GM21528 (cell line): ENCODE data around the gene HECTD1.

Experiments used
- ATAC-seq: cut with Tn5 transposase; IDR thresholded peaks from one replicate; pipeline ENCODE4 v1.9.1; 2021; ENCODE audit warnings: mild to moderate bottlenecking, moderate library complexity; ENCODE audit not compliant: unreplicated experiment, low FRiP score

HECTD1 gene

DNA sequence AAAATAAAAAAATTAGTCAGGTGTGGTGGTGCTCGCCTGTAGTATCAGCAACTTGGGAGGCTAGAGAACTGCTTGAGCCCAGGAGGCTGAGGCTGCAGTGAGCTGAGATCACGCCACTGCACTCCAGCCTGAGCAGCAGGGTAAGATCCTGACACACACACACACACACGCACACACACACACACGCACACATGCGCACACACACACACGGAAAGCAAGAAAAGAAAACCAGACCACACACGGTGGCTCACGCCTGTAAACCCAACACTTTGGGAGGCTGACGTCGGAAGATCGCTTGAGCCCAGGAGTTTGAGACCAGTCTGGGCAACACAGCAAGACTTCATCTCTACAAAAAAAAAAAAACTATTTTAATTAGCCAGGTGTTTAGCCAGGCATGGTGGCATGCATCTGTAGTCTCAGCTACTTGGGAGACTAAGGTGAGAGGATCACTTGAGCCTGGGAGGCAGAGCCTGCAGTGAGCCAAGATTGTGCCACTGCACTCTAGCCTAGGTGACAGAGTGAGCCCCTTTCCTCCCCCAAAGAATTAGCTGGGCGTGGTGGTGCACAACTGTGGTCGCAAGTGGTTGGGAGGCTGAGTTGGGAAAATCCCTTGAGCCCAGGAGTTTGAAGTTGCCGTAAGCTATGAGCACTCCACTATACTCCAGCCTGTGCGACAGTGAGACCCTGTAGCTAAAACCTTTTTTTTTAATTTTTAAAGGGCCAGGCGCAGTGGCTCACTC is 44.5 kb downstream of the HECTD1 start:
- no peak for ATAC-seq

DNA sequence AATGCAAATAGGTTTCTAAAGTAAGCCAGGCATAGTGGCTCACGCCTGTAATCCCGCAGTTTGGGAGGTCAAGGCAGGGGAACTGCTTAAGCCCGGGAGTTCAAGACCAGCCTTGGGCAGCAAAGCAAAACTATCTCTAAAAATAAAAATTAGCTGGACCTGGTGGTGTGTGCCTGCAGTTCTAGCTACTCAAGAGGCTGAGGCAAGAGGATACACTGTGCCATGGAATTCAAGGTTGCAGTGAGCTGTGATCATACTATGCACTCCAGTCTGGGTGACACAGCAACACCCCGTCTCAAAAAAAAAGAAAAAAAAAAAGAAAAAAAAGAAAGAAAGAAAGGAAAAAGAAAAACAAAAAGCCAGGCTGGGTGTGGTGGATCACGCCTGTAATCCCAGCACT is 46.3 kb downstream of the HECTD1 start:
- ATAC-seq: no peak

DNA sequence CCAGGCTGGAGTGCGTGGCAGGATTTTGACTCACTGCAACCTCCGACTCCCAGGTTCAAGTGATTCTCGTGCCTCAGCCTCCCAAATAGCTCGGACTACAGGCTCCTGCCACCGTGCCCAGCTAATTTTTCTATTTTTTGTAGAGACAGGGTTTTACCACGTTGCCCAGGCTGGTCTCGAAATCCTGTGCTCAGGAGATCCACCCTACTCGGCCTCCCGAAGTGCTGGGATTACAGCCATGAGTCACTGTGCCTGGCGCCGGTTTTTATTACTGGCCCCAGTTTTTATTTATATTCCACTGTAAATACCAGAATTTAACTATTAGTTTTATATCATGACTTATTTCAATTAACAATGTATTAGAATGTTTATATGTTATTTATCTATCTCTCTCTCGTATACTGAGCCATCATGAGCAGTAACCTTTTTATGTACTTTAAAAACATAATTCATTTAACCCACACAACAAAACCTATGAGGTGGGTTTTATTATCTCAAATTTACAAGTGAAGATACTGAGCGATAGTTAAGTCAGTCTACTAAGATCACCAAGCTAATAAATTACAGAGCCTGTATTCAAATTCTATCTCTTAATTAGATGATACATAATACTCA is 47.8 kb downstream of the HECTD1 start:
- no peak for ATAC-seq

DNA sequence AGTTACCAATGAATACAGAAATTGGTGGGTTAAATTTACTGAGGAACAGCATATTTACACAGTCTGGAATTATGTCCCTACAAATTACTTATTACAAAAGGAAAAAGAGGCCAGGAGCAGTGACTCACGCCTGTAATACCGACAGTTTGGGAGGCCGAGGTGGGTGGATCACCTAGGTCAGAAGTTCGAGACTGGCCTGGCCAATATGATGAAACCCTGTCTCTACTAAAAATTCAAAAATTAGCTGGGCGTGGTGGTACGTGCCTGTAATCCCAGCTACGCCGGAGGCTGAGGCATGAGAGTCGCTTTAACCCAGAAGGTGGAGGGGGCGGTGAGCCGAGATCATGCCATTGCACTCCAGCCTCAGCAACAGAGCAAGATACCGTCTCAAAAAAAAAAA is 52.6 kb downstream of the HECTD1 start:
- no peak for ATAC-seq

DNA sequence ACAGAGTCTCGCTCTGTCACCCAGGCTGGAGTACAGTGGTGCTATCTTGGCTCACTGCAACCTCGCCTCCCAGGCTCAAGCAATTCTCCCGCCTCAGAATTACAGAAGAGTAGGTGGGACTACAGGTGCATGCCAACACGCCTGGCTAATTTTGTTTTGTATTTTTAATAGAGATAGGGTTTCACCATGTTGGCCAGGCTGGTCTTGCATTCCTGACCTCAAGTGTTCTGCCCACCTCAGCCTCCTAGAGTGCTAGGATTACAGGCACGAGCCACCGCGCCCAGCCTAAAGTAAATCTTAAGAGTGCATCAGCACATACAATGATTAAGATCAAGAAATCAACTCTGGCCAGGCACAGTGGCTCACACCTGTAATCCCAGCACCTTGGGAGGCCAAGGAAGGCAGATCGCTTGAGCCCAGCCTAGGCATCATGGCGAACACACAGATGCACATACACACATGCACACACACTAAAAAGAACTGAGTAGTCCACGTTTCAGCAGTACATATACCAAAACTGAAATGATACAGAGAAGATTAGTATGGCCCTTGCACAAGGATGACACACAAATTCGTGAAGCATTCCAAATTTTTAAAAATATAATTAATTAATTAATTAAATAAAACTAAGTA is 65.0 kb downstream of the HECTD1 start:
- ATAC-seq: no peak

DNA sequence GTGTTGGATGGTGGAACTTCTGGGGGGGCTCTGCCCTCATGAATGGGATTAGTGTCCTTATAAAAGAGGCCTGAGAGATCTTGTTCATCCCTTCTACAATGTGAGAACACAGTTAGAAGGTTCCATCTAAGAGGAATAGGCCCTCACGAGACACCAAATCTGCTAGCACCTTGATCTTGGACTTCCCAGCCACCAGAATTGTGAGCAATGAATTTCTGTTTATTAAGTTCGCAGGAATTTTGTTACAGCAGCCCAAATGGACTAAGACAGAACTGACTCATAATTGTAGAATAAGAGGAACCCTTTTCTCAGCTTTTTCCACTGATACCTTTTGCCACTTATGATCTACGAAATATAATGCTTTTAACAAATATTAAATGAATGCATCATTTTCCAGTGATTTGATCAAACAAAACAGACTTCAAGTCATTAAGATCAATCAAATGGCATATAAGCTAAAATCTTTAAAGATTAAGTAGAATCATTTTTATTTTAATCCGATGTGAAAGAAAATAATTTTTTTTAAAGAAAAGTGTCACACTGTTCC is 68.2 kb downstream of the HECTD1 start:
- no peak for ATAC-seq

DNA sequence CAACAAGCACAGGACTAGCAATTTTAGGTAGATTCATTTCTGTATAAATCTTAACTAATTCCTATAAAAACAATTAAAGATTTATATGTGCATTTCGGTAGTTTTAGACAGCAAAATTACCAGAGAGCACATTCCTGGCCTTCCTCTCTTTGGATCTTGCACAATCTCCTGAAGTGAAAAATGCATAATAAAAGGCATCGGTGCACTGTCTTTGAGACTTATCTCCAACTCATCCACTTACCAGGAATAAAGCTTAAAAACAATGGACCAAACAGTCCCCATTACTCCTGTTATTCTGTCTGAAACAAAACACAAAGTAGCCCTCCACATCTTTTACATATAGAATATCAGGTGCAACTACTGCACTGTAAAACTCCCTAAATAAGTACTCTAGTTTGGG is 69.3 kb downstream of the HECTD1 start:
- no peak for ATAC-seq

DNA sequence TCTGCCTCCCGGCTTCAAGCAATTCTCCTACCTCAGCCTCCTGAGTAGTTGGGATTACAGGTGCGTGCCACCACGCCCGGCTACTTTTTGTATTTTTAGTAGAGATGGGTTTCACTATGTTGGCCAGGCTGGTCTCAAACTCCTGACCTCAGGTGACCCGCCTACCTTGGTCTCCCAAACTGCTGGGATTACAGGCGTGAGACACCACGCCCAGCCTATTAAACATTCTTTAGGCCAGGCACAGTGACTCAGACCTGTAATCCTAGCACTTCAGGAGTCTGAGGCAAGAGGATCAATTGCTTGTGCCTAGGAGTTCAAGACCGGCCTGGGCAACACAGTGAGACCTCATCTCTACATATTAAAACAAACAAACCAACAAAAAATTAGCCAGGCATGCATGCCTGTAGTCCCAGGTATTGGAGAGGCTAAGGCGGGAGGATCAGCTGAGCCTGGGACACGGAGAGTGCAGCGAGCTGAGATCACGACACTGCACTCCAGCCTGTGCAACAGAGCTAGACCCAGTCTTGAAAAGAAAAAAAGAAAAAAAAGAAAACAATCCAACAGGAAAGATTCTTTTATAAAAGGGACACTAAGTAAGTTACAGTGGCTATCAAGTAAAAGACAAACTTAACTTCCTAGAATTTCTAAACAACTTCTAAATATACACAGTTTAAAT is 70.2 kb downstream of the HECTD1 start:
- no peak for ATAC-seq

DNA sequence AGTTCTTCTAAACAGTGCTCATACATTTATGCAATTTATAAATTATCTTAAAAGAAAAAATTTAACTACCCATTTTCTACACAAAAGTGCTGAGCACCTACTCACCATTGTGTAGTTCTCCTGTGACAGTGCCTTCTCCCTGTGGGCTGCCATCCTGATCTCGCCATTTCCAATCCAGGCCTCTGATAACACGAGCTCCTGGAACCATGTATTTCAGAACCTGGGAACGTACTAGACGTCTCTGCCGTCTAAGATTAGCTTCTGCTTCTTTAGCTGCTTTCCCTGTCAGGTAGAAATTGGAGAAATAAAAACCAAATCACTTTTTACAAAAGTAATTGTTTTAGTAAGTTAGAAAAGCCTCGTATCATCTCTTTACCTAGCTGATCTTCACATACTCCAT is 74.5 kb downstream of the HECTD1 start:
- ATAC-seq: no peak

DNA sequence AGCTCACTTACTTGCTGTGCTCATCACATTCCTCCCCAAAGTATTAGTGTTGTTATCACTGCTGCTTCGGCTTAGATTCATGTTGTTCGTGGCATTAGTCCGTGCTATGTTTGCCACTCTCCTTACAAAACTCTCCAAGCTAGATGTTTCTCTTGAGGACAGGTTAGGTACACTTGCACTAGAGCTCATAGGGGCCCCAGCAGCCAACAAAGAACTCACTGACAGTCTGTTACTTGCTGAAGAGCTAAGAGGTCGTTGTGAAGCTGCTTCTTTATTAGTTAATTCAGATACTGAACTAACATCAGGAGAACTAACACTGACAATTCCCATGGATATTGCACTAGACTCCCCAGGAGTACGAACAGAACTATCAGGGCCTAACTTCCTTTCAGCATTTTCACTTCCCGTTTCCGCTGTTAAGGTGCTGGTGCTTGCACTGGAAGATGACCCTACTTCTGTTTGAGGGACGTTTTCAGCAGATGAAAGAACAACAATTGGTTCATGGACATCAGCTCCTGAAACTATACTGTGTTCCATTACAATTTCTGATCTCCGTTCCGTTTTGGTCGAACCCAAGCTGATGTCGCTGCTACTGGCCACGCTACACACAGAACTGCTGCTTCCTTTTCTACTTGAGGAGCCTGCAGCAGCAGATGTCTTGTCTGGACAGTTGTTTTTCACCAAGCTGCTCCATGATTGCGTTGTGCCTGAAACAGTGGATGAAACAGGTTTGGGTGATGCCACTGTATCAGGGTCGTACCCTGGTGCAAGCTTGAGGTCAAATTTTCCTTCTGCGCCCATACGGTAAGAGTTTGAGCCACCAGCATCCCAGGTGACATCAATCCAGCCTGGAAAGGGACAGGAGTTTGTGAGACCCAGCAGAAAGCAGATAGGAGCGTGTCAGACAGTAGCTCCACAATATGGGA is 78.7 kb downstream of the HECTD1 start:
- no peak for ATAC-seq

DNA sequence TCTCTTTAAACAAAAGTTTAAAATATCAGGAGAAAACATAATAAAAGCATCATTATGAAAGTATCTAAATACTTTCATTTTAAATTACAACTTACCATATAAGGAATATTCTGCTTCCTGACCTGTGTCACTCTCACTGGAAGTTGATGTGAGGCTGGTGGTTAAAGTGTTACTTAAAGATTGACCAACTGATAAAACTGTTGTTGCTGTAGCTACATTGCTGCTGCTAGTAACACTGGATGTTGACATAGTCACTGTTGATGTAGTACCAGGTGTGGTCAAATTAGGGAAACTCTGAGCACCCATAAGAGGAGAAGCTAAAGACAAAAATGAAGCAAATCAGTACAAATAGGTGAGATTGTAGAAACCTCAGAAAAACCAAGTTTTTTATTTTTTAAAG is 79.9 kb downstream of the HECTD1 start:
- ATAC-seq: no peak

DNA sequence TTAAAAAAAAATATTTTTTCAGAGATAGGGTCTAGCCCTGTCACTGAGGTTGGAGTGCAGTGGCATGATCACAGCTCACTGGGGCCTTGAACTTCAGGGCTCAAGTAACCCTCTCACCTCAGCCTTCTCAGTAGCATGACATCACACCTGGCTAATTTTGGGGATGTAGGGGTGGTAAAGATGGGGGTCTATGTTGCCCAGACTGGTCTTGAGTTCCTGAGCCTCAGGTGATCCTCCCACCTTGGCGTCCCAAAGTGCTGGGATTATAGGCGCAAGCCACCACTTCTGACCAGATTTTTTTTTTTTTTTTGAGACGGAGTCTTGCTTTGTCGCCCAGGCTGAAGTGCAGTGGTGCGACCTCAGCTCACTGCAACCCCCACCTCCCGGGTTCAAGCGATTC is 80.9 kb downstream of the HECTD1 start:
- ATAC-seq: no peak

DNA sequence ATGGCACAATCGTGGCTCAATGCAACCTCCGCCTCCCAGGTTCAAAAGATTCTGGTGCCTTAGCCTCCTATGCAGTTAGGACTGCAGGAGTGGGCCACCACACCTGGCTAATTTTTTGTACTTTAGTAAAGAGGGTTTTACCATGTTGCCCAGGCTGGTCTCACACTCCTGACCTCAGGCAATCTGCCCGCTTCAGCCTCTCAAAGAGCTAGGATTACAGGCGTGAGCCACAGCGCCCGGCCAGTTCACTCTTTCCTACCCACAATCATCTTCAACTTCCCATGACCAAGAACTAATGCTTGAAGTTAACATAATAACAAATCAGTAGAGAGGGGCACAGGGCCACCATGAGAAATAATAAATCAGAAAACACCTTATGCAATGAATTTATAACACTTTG is 82.4 kb downstream of the HECTD1 start:
- no peak for ATAC-seq

DNA sequence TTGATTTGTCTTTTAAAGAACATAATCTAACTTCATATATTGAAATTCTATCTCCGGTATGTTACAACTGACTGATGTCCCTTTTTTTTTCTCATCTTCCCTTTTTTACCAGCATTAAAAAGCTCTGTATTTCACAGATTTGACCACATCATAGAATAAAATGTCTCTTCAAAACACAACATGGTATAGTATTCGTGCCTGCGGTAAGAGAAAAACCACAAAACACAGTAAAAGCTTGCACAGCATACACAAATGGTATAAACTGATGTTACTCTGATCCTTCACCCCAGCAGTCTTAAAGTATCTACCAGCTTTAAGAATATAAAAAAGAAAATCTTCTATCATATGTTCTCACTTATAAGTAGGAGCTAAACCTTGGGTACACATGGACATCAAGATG is 83.4 kb downstream of the HECTD1 start:
- no peak for ATAC-seq

DNA sequence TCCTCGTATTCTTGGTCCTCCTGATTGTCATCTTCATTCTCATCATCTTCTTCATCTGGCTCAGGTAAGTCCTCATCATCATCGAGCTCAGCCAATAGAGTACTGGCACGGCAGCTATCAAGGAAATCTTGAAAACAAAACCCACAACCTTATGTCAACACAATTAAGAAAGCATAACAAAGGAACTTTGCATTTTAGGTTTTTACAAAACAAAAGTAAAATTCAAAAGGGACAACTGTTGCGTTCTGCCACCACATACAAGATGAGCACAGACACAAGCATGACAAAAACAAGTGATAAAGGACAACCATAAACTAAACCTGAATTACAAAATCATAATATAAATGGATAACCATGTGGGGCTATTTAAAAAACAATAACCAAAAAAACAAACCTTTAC is 84.7 kb downstream of the HECTD1 start:
- no peak for ATAC-seq

DNA sequence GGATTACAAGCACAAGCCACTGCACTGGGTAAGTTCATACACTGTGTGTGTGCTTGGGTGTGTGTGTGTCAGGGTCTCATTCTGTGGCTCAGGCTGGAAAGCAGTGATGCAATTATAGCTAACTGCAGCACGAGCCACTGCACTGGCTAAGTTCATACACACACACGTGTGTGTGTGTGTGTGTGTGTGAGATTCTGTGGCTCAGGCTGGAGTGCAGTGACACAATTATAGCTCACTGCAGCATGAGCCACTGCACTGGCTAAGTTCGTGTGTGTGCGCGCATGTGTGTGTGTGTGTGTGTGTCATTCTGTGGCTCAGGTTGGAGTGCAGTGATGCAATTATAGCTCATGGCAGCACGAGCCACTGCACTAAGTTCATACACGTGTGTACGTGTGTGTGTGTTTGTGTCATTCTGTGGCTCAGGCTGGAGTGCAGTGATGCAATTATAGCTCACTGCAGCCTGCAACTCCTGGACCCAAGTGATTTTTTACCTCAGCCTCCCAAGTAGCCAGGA is 85.4 kb downstream of the HECTD1 start:
- ATAC-seq: no peak

DNA sequence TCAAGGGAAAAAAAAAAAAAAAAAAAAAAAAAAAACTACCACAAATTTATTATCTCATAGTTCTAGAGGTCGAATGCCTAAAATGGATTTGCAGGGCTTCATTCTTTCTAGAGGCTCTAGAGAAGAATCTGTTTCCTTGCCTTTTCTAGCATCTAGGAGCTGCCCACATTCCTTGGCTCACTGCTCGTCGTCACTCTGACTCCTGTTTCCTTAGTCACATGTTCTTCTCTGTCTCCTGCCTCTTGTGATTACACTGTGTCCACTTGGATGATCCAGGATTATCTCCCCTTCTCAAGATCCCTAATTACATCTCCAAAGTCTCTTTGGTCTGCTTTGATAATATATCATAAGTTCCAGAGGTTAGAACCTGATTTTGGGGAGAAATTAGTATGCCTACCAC is 88.7 kb downstream of the HECTD1 start:
- no peak for ATAC-seq

DNA sequence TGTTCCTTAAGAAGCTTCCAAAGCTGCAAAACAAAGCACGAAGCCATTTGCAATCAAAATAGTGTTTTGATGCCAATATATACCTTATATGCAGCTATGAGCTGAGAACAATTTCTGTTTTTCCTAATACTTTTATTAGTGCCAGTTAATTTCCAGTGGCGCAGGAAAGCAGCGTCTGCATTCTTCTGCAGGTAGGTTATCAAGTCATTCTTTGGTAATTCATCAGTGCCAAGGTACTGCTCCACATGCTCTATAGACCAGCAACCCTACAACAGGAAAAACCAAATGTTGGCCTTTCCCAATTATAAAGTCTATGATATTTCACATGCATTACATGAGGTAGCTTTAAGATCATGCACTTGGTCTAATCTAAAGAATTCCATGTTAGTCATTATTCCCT is 93.8 kb downstream of the HECTD1 start:
- ATAC-seq: no peak

DNA sequence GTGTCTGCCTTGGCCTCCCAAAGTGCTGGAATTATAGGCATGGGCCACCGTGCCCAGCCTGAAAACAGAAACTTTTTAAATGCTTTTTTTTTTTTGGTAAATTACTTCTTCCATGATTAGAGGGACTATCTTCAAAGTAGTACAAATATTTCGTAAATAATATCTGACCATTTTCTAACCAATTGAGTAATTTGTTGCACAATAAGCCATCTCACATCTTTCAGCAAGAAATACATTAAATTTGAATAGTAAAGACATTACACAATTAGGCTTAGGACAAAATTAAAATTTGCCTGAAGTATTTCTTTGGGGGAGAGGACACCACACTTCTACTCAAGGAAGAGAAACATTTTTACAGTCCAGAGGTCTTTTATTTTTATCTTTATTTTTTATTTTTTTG is 96.7 kb downstream of the HECTD1 start:
- no peak for ATAC-seq

DNA sequence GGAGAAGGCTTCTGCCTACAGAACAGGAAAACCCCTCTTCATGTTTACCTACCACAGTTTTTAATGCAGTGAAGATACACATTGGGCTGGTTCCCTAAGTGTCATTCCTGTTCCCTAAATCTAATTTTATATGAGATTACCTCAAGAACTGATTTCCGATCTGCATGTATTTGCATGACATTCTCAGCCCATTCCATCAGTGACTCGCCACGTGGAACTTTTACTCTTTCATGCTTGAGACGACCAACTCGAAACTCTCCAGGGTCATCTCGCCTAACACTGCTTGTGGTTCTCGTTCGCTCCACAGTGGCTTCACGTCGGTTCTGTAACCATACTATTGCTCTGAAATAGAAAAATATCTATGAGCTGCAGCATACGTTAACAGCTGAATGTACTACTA is 98.3 kb downstream of the HECTD1 start:
- ATAC-seq: no peak
